Motor neuron (in vitro differentiated cells): ENCODE data around the gene USP22. TPM values are rescaled to one million over a fixed set of nuclear protein-coding genes. Genes with fewer than 3 reads are reported as not detected.
A peak's percentile ranks its signal among the peaks of the same experiment; 100 is the strongest.

Source experiments
- ATAC-seq, 8 experiments: fragments of 200-7000 bp; cut with Tn5 transposase; replicated peaks in 6 of 8; 2 replicates each; pipeline ENCODE4 v1.8.0; 2021; ENCODE audit warnings: mild to moderate bottlenecking in 8 of 8, moderate library complexity in 8 of 8
- H3K27ac ChIP-seq, 2 donors: fragments of 250-450 bp; sonication (Bioruptor Pico); 2 replicates each; pipeline ENCODE4 v1.9.0; 2021; ENCODE audit warnings: antibody characterized with exemption in 2 of 2, mild to moderate bottlenecking in 2 of 2, moderate library complexity in 1 of 2
- H3K4me1 ChIP-seq, 2 donors: fragments of 250-450 bp; sonication (Bioruptor Pico); replicated peaks in 1 of 2; 2 replicates each; pipeline ENCODE4 v1.6.1; 2021; ENCODE audit warnings: antibody characterized with exemption in 2 of 2, mild to moderate bottlenecking in 2 of 2, moderate library complexity in 1 of 2
- H3K4me3 ChIP-seq, 5 donors: fragments of 250-450 bp; sonication (Bioruptor Pico); 2 replicates each; pipeline ENCODE4 v1.9.0; 2021; ENCODE audit warnings: antibody characterized with exemption in 5 of 5, mild to moderate bottlenecking in 5 of 5, moderate library complexity in 4 of 5
- WGBS, 10 experiments: fragments of 450-650 bp; shearing (Covaris generic); methylation state at CpG; one replicate each; pipeline ENCODE4 v1.0.0; 2022; 5-methylcytosine and 5-hydroxymethylcytosine counted together
- in situ Hi-C, 9 experiments: fragments of 400-800 bp; cut with MboI; loops; one replicate each; pipeline ENCODE4 v1.15.0; 2021; ENCODE audit warnings: low sequenced_read_pairs in 9 of 9, low pct_unique_long_range_greater_than_20kb in 2 of 9; ENCODE audit not compliant: unreplicated experiment in 9 of 9
- total RNA-seq, 8 experiments: library from RNA; unstranded; fragments of 300-600 nt; gene quantifications; 2 replicates each; pipeline versions ENCODE4 v1.2.3 to v1.2.4, GENCODE V29; 2022

Gene USP22
- total RNA-seq, 8 experiments from 2014 or later = 121 to 282 (median 209) TPM

DNA sequence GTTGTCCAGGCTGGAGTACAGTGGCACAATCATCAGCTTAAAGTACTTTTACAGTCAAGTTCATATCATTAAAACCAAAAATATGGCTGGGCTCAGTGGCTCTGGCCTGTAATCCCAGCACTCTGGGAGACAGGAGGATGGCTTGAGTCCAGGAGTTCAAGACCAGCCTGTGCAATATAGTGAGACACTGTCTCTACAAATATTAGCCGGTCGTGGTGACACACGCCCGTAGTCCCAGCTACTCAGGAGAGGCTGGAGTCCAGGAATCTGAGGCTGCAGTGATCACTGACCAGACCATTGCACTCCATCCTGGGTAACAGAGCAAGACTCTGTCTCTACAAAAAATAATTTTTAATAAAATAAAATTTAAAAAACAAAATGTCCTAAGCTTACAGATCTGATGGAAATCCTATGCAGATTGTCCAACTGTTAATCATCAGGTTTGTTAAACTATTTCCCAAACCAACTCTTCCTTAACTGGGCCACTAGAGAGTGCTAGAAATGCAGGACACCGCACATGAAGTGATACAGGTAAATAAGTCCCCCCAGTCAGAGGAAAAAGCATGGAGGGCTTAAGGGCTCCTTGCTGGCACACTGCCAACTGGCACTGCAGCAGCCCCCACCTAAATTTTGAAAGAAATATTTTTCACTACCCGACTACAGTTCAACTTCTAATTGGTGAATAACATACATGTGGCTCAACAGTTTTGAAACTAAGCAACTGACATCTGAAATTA is 2.8 kb downstream of the USP22 start:
- in situ Hi-C loops = no loop called here
- ATAC-seq = no peak
- 0 to 53% (median 14%) methylated on average over 1 to 4 of the region's 6 CpGs for whole genome bisulfite sequencing, 10 experiments
- H3K4me1 ChIP-seq = peaks cover 37 to 41% of the 10 kb centered on the region in 2 donors
- H3K27ac ChIP-seq = no peak overlapping the region
- peak overlapping the region; percentile 94 to 100 (median 98) for H3K4me3 ChIP-seq

DNA sequence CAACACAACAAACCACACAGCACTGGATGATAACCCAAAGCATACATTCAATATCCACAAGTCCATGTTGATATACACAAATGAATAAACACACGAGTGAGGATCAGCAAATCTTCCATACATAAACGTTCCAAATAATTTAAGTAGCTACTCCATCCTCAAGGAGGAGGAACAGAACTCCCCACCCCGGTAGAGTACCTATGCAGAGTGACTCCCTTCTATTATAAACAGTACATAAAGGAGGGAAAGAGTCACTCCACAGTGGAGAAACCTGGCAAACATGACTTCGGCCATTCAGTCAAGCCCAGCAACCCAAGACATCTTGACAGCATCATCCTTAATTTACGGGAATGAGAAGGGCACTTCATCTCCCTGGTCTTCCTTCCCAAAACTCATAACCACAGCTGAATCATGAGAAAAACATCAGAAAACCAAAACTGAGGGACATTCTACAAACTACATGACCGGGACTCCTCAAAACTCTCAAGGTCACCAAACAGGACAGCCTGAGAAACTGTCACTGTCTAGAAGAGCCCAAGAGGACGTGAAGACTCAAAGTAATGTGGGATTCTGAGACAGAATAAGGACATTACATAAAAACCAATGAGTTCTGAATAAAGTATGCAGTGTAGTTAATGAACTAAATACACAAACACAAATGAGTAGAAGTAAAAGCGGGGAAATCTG is 5.6 kb downstream of the USP22 start:
- Histone ChIP-seq H3K4me1 (peaks cover 46 to 52% of the 10 kb centered on the region in 2 donors), H3K4me3 (no peak overlapping the region), H3K27ac (no peak overlapping the region)
- 42 to 100% (median 85%) methylated on average over 1 to 8 of the region's 8 CpGs for WGBS, 10 experiments
- in situ Hi-C loops = no loop called here
- ATAC-seq = no peak

DNA sequence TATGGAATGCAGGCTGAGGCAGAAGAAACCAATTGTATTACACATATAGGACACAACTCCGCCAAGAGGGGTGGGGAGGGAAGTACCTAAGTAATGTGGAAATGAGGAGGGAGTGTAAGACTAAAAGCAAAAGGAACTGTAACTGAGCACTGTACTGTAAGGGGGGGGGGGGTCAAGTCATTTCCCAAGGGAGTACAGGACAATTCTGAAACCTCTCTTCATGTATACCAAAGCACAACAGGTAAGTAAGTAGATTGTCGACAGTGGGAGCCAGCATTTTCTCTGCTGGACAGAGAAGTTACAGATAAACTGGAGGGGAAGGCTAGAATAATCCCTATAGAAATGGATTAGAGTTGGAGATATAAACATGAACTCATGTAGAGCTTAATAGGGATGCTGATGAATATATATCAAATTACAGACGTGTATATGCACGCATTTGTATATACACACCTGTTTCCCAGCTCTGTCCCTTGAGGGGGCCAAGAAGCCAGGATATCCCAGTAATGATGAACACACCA is 6.4 kb downstream of the USP22 start:
- H3K4me3 ChIP-seq = no peak overlapping the region
- H3K27ac ChIP-seq = no peak overlapping the region
- peak in 3 of 8 experiments; percentile 6 to 15 (median 8) for ATAC-seq
- in situ Hi-C loops = no loop called here
- WGBS, 10 experiments = 53 to 100% (median 85%) methylated on average over 2 to 4 of the region's 4 CpGs; no CpG with 5 or more reads in 4 of the 10 experiments
- peaks cover 52 to 57% of the 10 kb centered on the region in 2 donors for H3K4me1 ChIP-seq

DNA sequence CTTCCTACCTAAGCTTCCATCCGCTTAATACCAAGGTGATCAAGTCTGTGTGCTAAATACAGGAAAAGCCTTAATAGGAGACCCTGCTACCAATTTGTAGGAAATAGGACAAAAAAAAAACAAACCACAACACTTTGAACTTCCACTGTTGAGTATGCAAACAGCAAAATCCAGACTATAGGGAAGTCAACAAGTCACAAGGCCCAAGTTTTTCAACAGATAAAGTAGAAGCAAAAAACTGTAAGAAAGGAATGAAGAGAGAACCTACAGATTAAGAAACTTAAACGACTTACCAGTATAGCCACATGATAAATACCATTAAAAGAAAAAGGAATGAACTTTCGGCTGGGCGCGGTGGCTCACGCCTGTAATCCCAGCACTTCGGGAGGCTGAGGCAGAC is 7.4 kb downstream of the USP22 start:
- Histone ChIP-seq H3K27ac (no peak overlapping the region), H3K4me1 (peaks cover 55 to 64% of the 10 kb centered on the region in 2 donors), H3K4me3 (no peak overlapping the region)
- no peak for ATAC-seq
- in situ Hi-C loops = no loop called here
- WGBS, 10 experiments = 75 to 100% (median 91%) methylated on average over 1 to 7 of the region's 7 CpGs

DNA sequence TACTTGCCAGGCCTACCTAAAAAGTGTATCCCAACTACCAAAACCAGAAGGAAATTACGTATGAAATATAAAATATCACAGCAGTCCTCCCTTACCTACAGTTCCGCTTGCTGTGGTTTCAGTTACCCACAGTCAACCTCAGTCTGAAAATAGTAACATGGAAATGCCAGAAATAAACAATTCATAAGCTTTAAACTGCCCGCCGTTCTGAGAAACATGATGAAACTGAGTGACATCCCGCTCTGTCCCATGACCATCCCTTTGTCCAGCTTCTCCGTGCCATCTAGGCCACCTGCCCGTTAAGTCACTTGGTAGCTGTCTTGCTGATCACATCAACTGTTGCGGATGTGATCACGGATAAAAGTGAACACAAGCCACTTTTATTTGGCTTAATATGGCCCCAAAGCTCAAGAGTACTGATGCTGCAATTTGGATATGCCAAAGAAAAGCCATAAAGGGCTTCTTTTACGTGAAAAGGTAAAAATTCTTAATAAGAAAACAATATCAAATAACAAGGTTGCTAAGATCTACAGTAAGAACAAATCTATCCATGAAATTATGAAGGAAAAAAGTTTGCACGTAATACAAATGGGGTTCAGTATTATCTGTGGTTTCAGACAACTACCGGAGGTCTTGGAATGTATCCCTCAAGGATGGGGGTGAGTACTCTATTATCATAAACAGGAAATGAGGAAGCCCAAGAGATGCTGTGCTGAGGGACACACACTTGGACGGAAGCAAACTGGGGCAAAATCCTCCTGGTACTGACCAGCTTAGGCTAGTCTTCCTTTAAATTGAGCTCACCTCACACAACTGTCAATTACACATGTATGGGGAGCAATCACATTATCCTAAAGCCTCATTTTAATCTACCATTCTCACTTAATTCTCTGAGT is 8.2 kb downstream of the USP22 start:
- peak in 6 of 8 experiments; percentile 12 to 79 (median 60) for ATAC-seq
- peaks cover 59 to 65% of the 10 kb centered on the region in 2 donors for H3K4me1 ChIP-seq
- 48 to 100% (median 80%) methylated on average over 2 to 13 of the region's 13 CpGs for WGBS, 10 experiments
- H3K27ac ChIP-seq = peak overlapping the region; percentile 50 to 63
- in situ Hi-C loops = no loop called here
- peak overlapping the region in 1 of 5 donors; percentile 2 for H3K4me3 ChIP-seq

DNA sequence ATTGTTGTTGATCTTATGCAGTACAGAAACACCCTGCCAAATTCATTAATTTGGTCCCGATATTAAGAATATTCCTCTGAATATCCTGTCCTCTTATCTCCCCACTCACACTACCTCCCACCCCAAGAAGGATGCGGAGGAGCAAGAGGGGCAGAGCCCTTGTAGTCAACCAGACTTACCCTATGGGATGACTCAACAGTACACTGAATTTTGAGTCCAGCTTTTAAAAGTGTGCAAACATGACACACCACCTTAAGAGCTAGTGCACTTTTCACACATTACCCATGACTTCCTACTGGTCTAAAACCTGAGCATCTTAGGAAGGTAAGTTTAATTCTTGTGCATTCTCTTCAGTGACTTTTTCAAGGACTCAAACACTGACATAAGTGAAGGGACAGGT is 9.5 kb downstream of the USP22 start:
- H3K27ac ChIP-seq = no peak overlapping the region
- no peak for ATAC-seq

DNA sequence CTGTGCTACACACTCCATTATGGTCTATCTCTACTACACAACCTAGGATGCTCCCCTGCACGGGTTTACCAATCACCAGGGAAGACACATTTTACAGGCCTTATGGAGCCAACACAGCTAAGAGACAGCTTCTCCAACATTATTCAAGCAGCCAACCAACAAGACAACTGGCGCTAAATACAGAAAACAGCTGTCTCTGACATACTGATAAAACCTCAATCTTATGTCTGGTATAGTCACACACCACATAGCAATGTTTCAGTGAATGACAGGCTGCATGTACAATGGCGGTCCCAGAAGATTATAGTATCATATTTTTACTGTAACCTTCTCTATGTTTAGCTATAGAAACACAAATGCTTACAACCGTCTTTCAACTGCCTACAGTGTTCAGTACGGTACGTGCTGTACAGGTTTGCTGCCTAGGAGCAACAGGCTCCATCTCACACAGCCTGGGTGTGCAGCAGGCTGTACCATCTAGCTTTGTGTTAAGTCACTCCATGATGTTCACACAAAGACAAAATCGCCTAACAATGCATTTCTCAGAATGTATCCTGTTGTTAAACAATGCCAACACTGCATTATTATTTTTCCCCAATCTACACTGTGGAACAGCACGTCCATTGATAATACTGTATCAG is 10.9 kb downstream of the USP22 start:
- Histone ChIP-seq H3K4me1 (peaks cover 51 to 63% of the 10 kb centered on the region in 2 donors), H3K4me3 (no peak overlapping the region), H3K27ac (no peak overlapping the region)
- 55 to 100% (median 82%) methylated on average over 1 to 8 of the region's 8 CpGs; no CpG with 5 or more reads in 1 of the 10 experiments for WGBS, 10 experiments
- in situ Hi-C loops = no loop called here
- no peak for ATAC-seq

More for the DNA sequence above, 9.5 kb downstream of the USP22 start:
- peaks cover 59 to 72% of the 10 kb centered on the region in 2 donors for H3K4me1 ChIP-seq
- H3K4me3 ChIP-seq = no peak overlapping the region
- whole genome bisulfite sequencing, 10 experiments = 28 to 100% (median 85%) methylated on average over 1 to 2 of the region's 2 CpGs; no CpG with 5 or more reads in 2 of the 10 experiments
- in situ Hi-C loops = no loop called here

DNA sequence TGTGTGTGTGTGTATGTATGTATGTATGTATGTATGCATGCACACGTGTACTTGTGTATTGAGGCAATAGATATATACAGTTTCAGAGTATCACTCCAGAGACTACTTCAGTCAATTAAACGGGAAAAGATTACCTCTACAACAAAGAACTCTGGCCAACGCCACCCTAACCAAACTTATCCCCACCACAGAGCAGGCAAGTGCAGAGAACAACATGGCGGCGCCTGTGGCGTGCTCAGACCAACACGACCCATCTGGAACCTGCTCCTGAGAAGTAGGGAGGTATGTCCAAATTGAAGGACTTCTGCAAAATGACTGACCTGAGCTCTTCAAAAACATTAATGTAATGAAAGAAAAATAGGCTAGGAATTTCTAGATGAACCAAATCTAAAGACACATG is 12.4 kb downstream of the USP22 start:
- H3K4me1 ChIP-seq = peaks cover 40 to 51% of the 10 kb centered on the region in 2 donors
- WGBS, 10 experiments = 40 to 100% (median 88%) methylated on average over 1 to 5 of the region's 7 CpGs; no CpG with 5 or more reads in 4 of the 10 experiments
- in situ Hi-C loops = no loop called here
- no peak for ATAC-seq
- H3K4me3 ChIP-seq = no peak overlapping the region
- H3K27ac ChIP-seq = no peak overlapping the region

DNA sequence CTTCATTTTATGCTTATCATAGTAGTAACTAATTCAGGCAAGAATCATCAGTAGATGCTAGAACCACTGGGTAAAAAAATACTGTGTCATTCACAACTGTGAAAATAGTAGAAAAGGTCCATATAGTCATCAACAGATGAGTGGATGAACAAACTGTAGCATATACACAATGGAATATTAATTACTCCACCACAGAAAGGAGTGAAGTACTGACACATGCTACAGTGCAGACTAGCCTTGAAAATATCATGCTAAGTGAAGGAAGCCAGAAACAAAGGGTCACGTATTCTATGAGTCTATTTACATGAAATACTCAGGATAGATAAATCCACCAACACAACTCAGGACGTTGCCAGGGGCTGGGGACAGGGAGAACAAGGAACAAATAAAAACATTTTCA is 13.3 kb downstream of the USP22 start:
- Histone ChIP-seq H3K4me1 (peaks cover 31 to 44% of the 10 kb centered on the region in 2 donors), H3K27ac (no peak overlapping the region), H3K4me3 (no peak overlapping the region)
- peak in 3 of 8 experiments; percentile 29 to 48 (median 38) for ATAC-seq
- in situ Hi-C loops = no loop called here
- WGBS, 10 experiments = 6 to 100% (median 74%) methylated on average over 1 to 2 of the region's 2 CpGs; no CpG with 5 or more reads in 3 of the 10 experiments

DNA sequence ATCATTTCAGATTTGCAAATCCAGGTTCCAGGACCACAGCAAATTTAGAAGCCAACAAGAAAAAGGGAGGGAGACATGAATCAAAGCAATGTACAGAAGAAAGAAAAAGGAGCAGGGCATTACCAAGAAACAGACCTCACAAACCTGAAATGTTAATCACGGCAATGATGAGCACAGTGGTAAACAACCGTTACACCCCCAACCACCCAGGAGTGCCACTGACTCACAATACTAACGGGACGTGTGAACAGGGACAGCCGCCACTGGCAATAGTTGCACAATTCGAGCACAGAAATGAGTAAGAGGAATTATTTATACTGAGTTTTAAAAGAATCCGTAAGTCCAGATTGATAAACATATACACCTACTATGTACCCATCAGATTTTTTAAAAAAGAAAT is 13.8 kb downstream of the USP22 start:
- WGBS, 10 experiments = 16 to 100% (median 80%) methylated on average over 1 to 7 of the region's 7 CpGs
- Histone ChIP-seq H3K27ac (no peak overlapping the region), H3K4me1 (peaks cover 28 to 40% of the 10 kb centered on the region in 2 donors), H3K4me3 (no peak overlapping the region)
- in situ Hi-C loops = no loop called here
- peak in 5 of 8 experiments; percentile 8 to 89 (median 42) for ATAC-seq

DNA sequence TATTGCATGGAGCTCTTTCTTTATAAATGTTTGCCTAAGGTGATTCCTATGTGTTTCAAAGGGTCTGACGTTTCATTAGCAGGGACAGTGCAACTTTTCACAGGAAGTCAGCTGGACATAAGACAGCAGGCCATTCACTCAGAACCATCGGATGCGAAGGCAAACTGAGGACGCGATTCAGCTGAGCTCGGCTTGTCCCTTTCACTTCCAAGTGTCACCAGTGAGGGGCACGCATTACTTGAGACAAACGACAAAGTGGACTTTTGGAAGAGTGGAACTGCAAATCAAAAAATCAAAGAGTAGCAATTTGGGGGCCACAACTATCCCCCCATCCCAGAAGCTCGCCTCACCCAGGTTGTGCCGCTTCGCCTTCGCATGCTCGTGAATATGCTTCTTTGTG is 14.6 kb downstream of the USP22 start:
- WGBS, 10 experiments = 43 to 93% (median 82%) methylated on average over 1 to 12 of the region's 13 CpGs; no CpG with 5 or more reads in 2 of the 10 experiments
- Histone ChIP-seq H3K4me1 (peaks cover 20 to 31% of the 10 kb centered on the region in 2 donors), H3K27ac (no peak overlapping the region)

DNA sequence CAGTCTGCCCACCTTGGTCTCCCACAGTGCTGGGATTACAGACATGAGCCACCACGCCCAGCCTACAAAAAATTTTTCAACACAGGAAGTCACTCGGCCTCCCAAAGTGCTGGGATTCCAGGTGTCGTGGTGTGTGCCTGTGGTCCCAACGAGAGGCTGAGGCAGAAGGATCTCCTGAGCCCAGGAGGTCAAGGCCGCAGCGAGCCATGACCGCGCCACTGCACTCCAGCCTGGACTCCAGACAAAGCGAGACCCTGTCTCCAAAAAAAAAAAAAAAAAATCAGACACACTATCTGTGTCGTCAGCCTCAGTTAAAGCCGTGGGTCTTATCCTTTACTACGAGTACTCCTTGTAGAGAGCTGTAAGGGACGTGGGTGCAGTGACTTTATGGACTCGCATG is 15.8 kb downstream of the USP22 start:
- 76 to 100% (median 90%) methylated on average over 2 to 6 of the region's 14 CpGs; no CpG with 5 or more reads in 4 of the 10 experiments for WGBS, 10 experiments
- in situ Hi-C loops = no loop called here
- no peak for ATAC-seq
- H3K4me3 ChIP-seq = no peak overlapping the region
- peaks cover 15 to 26% of the 10 kb centered on the region in 2 donors for H3K4me1 ChIP-seq
- H3K27ac ChIP-seq = no peak overlapping the region

More for the DNA sequence above, 14.6 kb downstream of the USP22 start:
- no peak overlapping the region for H3K4me3 ChIP-seq
- in situ Hi-C loops = no loop called here
- ATAC-seq = no peak
